Upper lobe of right lung (tissue), 1 donor: ENCODE measurements around the gene ST8SIA6. TPM values are rescaled to one million over a fixed set of nuclear protein-coding genes. Genes with fewer than 3 reads are reported as not detected.
"Not testable (repeated sequence)": the region's sequence is repeated elsewhere in the genome, so short reads cannot be mapped to it uniquely, and the experiment has no call there.

ENCODE experiments used
- ATAC-seq: fragments of 200-7000 bp; cut with Tn5 transposase; one replicate; pipeline ENCODE4 v1.9.1; 2020; ENCODE audit warnings: mild to moderate bottlenecking, moderate library complexity
- DNase-seq: peaks from one replicate; pipeline ENCODE4 v3.0.0-alpha.2; 2020
- H3K27ac ChIP-seq: fragments of 200-600 bp; one replicate; pipeline ENCODE4 v1.8.0; 2022
- H3K27me3 ChIP-seq: fragments of 200-600 bp; one replicate; pipeline ENCODE4 v1.8.0; 2022; ENCODE audit warnings: mild to moderate bottlenecking
- H3K36me3 ChIP-seq: fragments of 200-600 bp; one replicate; pipeline ENCODE4 v1.8.0; 2022
- H3K4me1 ChIP-seq: fragments of 200-600 bp; one replicate; pipeline ENCODE4 v1.8.0; 2022
- H3K4me3 ChIP-seq: fragments of 200-600 bp; one replicate; pipeline ENCODE4 v1.8.0; 2022; ENCODE audit warnings: mild to moderate bottlenecking
- H3K9me3 ChIP-seq: fragments of 200-600 bp; one replicate; pipeline ENCODE4 v1.8.0; 2022
- CTCF ChIP-seq: fragments of 200-600 bp; IDR thresholded peaks from one replicate; pipeline ENCODE4 v1.8.0; 2022; ENCODE audit warnings: antibody characterized with exemption
- intact Hi-C: fragments of 100-400 bp; cut with DNase I; formaldehyde crosslinking; loops from one replicate; pipeline ENCODE4 v1.11.0; 2022
- long read RNA-seq: library from polyadenylated mRNA; unstranded; transcript quantifications from one replicate; pipeline ENCODE4 v2.0.0, GENCODE V29; 2021
- total RNA-seq: library from RNA; stranded (reverse); fragmentation: NEBNext Ultra II Directional; extraction: Animal tissue kit (Norgen Biotek cat#: 25700); gene quantifications from one replicate; pipeline ENCODE4 v1.2.1, GENCODE V29; 2021
- donor health status: DM: no; HTN: yes; CAD: no; lungs with severe emphysema.

The ST8SIA6 gene
- total RNA-seq: 13.9 TPM
- long read RNA-seq, partial matches to known transcripts: 1 of 8 reads
- long read RNA-seq, other reads (novel, unspliced or antisense): 6 of 8 reads

DNA sequence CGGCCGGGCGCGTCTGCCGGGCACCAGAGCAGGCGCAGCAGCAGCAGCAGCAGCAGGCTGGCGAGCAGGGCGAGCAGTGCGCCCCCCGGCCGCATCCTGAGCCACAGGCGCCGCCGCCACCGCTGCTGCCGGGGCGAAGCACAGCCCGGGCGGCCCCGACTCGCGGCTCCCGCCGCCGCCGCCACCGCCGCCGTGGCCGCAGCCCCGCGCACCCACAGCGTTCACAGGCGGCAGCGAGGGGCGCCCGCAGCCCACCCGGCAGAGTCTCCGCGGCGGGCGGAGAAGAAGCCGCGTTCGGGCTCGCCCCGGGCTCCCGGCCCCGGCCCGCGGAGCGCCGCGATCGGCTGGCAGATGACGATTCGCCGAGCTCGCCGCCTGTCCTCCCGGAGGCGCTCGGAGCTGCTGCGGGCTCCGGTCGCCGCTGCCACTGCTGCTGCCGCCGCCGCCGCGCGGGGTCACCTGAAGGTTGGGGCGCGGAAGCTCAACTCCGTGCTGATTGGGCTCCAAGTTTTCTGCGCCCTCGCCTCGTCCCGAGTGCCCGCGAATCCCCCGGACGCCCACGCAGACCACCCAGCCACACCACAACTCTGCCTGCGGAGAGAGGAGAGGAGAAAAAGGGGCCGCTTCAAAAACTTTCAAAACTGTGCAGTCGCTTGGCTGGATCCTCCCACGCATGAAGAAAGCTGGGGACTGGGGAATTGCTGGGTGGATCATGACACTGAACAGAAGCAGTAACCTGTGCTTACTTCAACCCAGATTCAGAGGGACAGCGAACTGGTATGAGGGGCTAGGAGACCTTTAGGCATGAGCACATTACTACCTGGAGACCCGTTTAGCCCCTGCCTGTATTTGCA, at the start of gene ST8SIA6:
ST8SIA6 (minus strand) TSS at position 435 of the 854 bp plus-strand sequence; CDS start at position 95, 340 bp downstream.
- peaks cover 7% of the 10 kb centered on the region for H3K4me1 ChIP-seq
- H3K9me3 ChIP-seq: peaks cover under 1% of the 10 kb centered on the region
- ATAC-seq (peak; percentile 78), DNase-seq (peak; percentile 73)
- H3K27me3 ChIP-seq: peaks cover 27% of the 10 kb centered on the region
- peak within 1 kb of the TSS; percentile 67 for H3K27ac ChIP-seq
- intact Hi-C loops: no loop called here
- H3K36me3 ChIP-seq: no peaks in the 10 kb centered on the region
- peak within 1 kb of the TSS; percentile 54 for H3K4me3 ChIP-seq
- TF ChIP-seq CTCF: no peak

DNA sequence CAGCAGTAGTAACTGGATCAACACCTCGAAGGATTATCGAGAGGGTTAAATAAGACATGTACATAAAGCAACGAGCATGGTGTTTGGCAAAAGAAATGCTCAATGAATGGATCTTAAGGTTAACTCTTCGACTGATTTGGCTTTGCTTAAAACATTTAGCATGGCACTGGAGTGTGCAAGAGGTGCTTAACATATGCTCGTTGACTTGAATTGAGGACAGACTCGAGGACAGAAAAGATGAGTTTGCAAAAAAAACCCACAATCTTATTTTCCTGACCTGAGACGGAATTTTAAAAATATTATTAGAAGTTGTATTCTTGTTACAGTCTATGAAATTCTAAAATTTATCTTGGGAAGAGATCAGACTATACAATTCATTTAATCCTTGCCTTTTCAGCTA, 49.4 kb upstream of the ST8SIA6 start:
- Histone ChIP-seq H3K27ac (no peak overlapping the region), H3K4me3 (no peak overlapping the region), H3K36me3 (no peaks in the 10 kb centered on the region), H3K9me3 (no peaks in the 10 kb centered on the region), H3K4me1 (no peaks in the 10 kb centered on the region), H3K27me3 (no peaks in the 10 kb centered on the region)
- TF ChIP-seq CTCF: no peak
- ATAC-seq (no peak), DNase-seq (no peak)
- intact Hi-C loops: no loop called here

DNA sequence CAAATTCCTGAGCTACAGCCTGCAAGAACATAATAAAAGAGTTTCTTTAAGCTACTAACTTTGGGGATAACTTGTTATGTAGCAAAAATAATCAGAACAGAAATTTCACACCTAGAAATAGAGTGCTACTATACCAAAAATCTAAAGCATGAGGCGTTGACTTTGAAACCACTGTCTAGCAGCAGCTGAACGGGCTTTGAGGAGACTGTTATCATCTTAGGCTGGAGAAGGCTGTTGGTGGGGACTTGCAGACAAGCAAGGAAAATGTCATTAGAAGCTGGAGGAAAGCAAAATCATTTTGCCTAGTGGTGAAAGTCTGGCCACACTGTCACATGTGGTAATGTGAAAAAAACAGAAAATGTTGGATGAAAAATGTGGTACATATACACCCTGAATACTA, 48.4 kb upstream of the ST8SIA6 start:
- ATAC-seq (no peak), DNase-seq (no peak)
- no peaks in the 10 kb centered on the region for H3K9me3 ChIP-seq
- H3K36me3 ChIP-seq: no peaks in the 10 kb centered on the region
- no peak overlapping the region for H3K27ac ChIP-seq
- TF ChIP-seq CTCF: no peak
- intact Hi-C loops: no loop called here
- no peaks in the 10 kb centered on the region for H3K27me3 ChIP-seq
- H3K4me3 ChIP-seq: no peak overlapping the region
- H3K4me1 ChIP-seq: no peaks in the 10 kb centered on the region

DNA sequence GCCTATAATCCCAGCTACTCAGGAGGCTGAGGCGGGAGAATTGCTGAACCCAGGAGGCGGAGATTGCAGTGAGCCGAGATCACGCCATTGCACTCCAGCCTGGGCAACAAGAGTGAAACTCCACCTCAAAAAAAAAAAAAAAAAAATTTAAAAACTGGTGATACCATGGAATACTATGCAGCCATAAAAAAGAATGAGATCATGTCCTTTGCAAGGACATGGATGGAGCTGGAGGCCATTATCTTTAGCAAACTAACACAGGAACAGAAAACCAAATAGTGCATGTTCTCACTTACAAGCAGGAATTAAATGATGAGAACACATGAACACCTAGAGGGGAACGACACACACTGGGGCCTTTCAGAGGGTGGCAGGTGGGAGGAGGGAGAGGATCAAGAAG, 44.6 kb upstream of the ST8SIA6 start:
- H3K9me3 ChIP-seq, H3K27me3 ChIP-seq, ATAC-seq, H3K36me3 ChIP-seq, intact Hi-C loops, H3K4me1 ChIP-seq, DNase-seq, H3K27ac ChIP-seq, H3K4me3 ChIP-seq: not testable (repeated sequence)

- Histone ChIP-seq H3K4me1 (no peaks in the 10 kb centered on the region), H3K27me3 (no peaks in the 10 kb centered on the region), H3K4me3 (no peak overlapping the region), H3K27ac (no peak overlapping the region), H3K36me3 (no peaks in the 10 kb centered on the region), H3K9me3 (no peaks in the 10 kb centered on the region)
- no peak for DNase-seq
- ATAC-seq: no peak
- intact Hi-C loops: no loop called here
- no peak for TF ChIP-seq CTCF
Measured at GRCh38 chr10:17497446-17498030, 43.1 kb upstream of the ST8SIA6 start.

- H3K27ac ChIP-seq: no peak overlapping the region
- no peak for DNase-seq
- no peaks in the 10 kb centered on the region for H3K4me1 ChIP-seq
- no peak for TF ChIP-seq CTCF
- no peaks in the 10 kb centered on the region for H3K27me3 ChIP-seq
- no peaks in the 10 kb centered on the region for H3K36me3 ChIP-seq
- H3K4me3 ChIP-seq: no peak overlapping the region
- no peak for ATAC-seq
- intact Hi-C loops: no loop called here
- H3K9me3 ChIP-seq: no peaks in the 10 kb centered on the region
Measured at GRCh38 chr10:17494626-17495260, 40.3 kb upstream of the ST8SIA6 start.
